Neural progenitor cell (in vitro differentiated cells): ENCODE results near the gene SH3BP2. TPM values are rescaled to one million over a fixed set of nuclear protein-coding genes. Genes with fewer than 3 reads are reported as not detected.
A peak's percentile ranks its signal among the peaks of the same experiment; 100 is the strongest.

ENCODE experiments used
- DNase-seq: peaks from one replicate; pipeline ENCODE4 v3.0.0-alpha.2; 2016; ENCODE audit warnings: low spot score
- H2AFZ ChIP-seq: fragments of 200-600 bp; sonication (generic); replicated peaks from 2 replicates; pipeline ENCODE4 v1.6.1; 2016; ENCODE audit warnings: antibody characterized with exemption
- H3F3A ChIP-seq: fragments of 200-600 bp; sonication (generic); 2 replicates; pipeline ENCODE4 v1.6.1; 2016; ENCODE audit warnings: antibody characterized with exemption, low read depth
- H3K27ac ChIP-seq: fragments of 200-600 bp; sonication (generic); 2 replicates; pipeline ENCODE4 v1.5.1; 2016; ENCODE audit warnings: mild to moderate bottlenecking
- H3K27me3 ChIP-seq: fragments of 200-600 bp; sonication (generic); 2 replicates; pipeline ENCODE4 v1.6.1; 2016; ENCODE audit warnings: mild to moderate bottlenecking, moderate library complexity
- H3K36me3 ChIP-seq: fragments of 200-600 bp; sonication (generic); 2 replicates; pipeline ENCODE4 v1.5.1; 2016
- H3K4me1 ChIP-seq: fragments of 200-600 bp; sonication (generic); 2 replicates; pipeline ENCODE4 v1.6.1; 2016; ENCODE audit warnings: mixed run types
- H3K4me2 ChIP-seq: fragments of 200-600 bp; sonication (generic); 2 replicates; pipeline ENCODE4 v1.6.1; 2016
- H3K4me3 ChIP-seq: fragments of 200-600 bp; sonication (generic); 2 replicates; pipeline ENCODE4 v1.5.1; 2016
- H3K79me2 ChIP-seq: fragments of 200-600 bp; sonication (generic); 2 replicates; pipeline ENCODE4 v1.6.1; 2016; ENCODE audit warnings: low read depth
- H3K9ac ChIP-seq: fragments of 200-600 bp; sonication (generic); 2 replicates; pipeline ENCODE4 v1.6.1; 2016
- H3K9me3 ChIP-seq: fragments of 200-600 bp; sonication (generic); 2 replicates; pipeline ENCODE4 v1.5.1; 2016; ENCODE audit warnings: low read depth
- H4K20me1 ChIP-seq: fragments of 200-600 bp; sonication (generic); 2 replicates; pipeline ENCODE4 v1.6.1; 2016; ENCODE audit warnings: low read depth
- H3K27ac Mint-ChIP-seq: 3 replicates; pipeline ENCODE4 v1.8.0; 2021; ENCODE audit warnings: mixed read lengths
- H3K27me3 Mint-ChIP-seq: 2 replicates; pipeline ENCODE4 v1.8.0; 2022; ENCODE audit warnings: low read depth, mild to moderate bottlenecking, inconsistent platforms, moderate library complexity, mixed read lengths; ENCODE audit not compliant: insufficient read depth
- H3K36me3 Mint-ChIP-seq: 3 replicates; pipeline ENCODE4 v1.8.0; 2021; ENCODE audit warnings: mixed read lengths
- H3K4me1 Mint-ChIP-seq: 3 replicates; pipeline ENCODE4 v1.8.0; 2021; ENCODE audit warnings: mixed read lengths
- H3K4me3 Mint-ChIP-seq: 3 replicates; pipeline ENCODE4 v1.8.0; 2021; ENCODE audit warnings: mild to moderate bottlenecking, moderate library complexity, mixed read lengths
- H3K9me3 Mint-ChIP-seq: 3 replicates; pipeline ENCODE4 v1.8.0; 2020; ENCODE audit warnings: mixed read lengths
- EZH2 ChIP-seq: fragments of 200-600 bp; sonication (generic); IDR thresholded peaks from 2 replicates; pipeline ENCODE4 v1.6.1; 2017; ENCODE audit warnings: antibody characterized with exemption, mild to moderate bottlenecking, moderate library complexity
- EZH2phosphoT487 ChIP-seq: fragments of 200-600 bp; sonication (generic); IDR thresholded peaks from 2 replicates; pipeline ENCODE4 v1.6.1; 2017; ENCODE audit warnings: antibody characterized with exemption
- total RNA-seq: library from RNA; depleted of rRNA; stranded (reverse); fragments of >200 nt; gene quantifications from 2 replicates; pipeline ENCODE4 v1.2.3, GENCODE V29; 2015; ENCODE audit warnings: low replicate concordance
- TF ChIP-seq, protein P1 (sequence below): fragments of 200-600 bp; sonication (generic); IDR thresholded peaks from 2 replicates; pipeline ENCODE4 v1.5.1; 2017; ENCODE audit warnings: antibody characterized with exemption, mild to moderate bottlenecking

SH3BP2 gene
- total RNA-seq, 1 donor from 2014 or later = 11.8 TPM

- Histone ChIP-seq H2AFZ (no peak overlapping the region), H3K4me3 (no peak overlapping the region), H3K9ac (no peak overlapping the region), H3K9me3 (no peaks in the 10 kb centered on the region), H3K4me2 (no peak overlapping the region), H3K79me2 (no peaks in the 10 kb centered on the region), H3K4me1 (no peaks in the 10 kb centered on the region), H3F3A (no peaks in the 10 kb centered on the region), H3K27me3 (no peaks in the 10 kb centered on the region), H4K20me1 (no peaks in the 10 kb centered on the region), H3K36me3 (no peaks in the 10 kb centered on the region), H3K27ac (no peak overlapping the region)
- peak overlapping the region; percentile 13 for H3K27ac Mint-ChIP-seq
- no peak for DNase-seq
- peaks cover 10% of the 10 kb centered on the region for H3K36me3 Mint-ChIP-seq
- TF ChIP-seq, protein P1, sequence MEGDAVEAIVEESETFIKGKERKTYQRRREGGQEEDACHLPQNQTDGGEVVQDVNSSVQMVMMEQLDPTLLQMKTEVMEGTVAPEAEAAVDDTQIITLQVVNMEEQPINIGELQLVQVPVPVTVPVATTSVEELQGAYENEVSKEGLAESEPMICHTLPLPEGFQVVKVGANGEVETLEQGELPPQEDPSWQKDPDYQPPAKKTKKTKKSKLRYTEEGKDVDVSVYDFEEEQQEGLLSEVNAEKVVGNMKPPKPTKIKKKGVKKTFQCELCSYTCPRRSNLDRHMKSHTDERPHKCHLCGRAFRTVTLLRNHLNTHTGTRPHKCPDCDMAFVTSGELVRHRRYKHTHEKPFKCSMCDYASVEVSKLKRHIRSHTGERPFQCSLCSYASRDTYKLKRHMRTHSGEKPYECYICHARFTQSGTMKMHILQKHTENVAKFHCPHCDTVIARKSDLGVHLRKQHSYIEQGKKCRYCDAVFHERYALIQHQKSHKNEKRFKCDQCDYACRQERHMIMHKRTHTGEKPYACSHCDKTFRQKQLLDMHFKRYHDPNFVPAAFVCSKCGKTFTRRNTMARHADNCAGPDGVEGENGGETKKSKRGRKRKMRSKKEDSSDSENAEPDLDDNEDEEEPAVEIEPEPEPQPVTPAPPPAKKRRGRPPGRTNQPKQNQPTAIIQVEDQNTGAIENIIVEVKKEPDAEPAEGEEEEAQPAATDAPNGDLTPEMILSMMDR = no peak
- TF ChIP-seq EZH2 = no peak
- no peak for TF ChIP-seq EZH2phosphoT487
- H3K4me1 Mint-ChIP-seq = no peaks in the 10 kb centered on the region
- no peaks in the 10 kb centered on the region for H3K9me3 Mint-ChIP-seq
- H3K27me3 Mint-ChIP-seq = no peaks in the 10 kb centered on the region
- no peak overlapping the region for H3K4me3 Mint-ChIP-seq
These were observed 35.9 kb downstream of the SH3BP2 start for GRCh38 chr4:2828758-2829181.

- H3K4me3 Mint-ChIP-seq = no peak overlapping the region
- H3K27ac ChIP-seq = no peak overlapping the region
- H3K27ac Mint-ChIP-seq = no peak overlapping the region
- H3F3A ChIP-seq = no peaks in the 10 kb centered on the region
- no peaks in the 10 kb centered on the region for H3K4me1 Mint-ChIP-seq
- H3K9me3 Mint-ChIP-seq = no peaks in the 10 kb centered on the region
- H3K9ac ChIP-seq = no peak overlapping the region
- H3K79me2 ChIP-seq = no peaks in the 10 kb centered on the region
- no peak overlapping the region for H2AFZ ChIP-seq
- no peaks in the 10 kb centered on the region for H3K9me3 ChIP-seq
- TF ChIP-seq, protein P1 = no peak
- no peak for TF ChIP-seq EZH2phosphoT487
- TF ChIP-seq EZH2 = no peak
- H3K27me3 Mint-ChIP-seq = no peaks in the 10 kb centered on the region
- no peaks in the 10 kb centered on the region for H3K4me1 ChIP-seq
- H3K27me3 ChIP-seq = no peaks in the 10 kb centered on the region
- no peak overlapping the region for H3K4me2 ChIP-seq
- no peak overlapping the region for H3K4me3 ChIP-seq
- DNase-seq = no peak
- H3K36me3 Mint-ChIP-seq = peaks cover 10% of the 10 kb centered on the region
- H4K20me1 ChIP-seq = no peaks in the 10 kb centered on the region
- H3K36me3 ChIP-seq = no peaks in the 10 kb centered on the region
These were observed 36.5 kb downstream of the SH3BP2 start for GRCh38 chr4:2829321-2829932.

DNA sequence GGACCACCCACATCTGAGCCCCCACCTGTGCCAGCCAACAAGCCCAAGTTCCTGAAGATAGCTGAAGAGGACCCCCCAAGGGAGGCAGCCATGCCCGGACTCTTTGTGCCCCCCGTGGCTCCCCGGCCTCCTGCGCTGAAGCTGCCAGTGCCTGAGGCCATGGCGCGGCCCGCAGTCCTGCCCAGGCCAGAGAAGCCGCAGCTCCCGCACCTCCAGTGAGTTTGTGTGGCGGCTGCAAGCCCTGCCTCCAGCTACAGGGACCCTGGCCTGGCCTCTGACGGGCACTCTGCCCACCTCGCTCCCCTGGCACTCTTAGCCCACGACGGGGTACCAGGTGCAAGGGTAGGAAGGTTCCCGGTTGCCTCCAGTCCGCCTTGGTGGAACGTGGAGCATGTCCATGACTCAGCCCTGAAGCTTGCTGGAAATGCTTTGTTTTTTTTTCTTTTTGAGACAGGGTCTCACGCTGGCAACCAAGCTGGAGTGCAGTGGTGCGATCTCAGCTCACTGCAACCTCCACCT lies 37.1 kb downstream of the SH3BP2 start:
- peaks cover 10% of the 10 kb centered on the region for H3K36me3 Mint-ChIP-seq
- H3K27ac Mint-ChIP-seq = no peak overlapping the region
- Histone ChIP-seq H3K27ac (no peak overlapping the region), H4K20me1 (no peaks in the 10 kb centered on the region), H3K9ac (no peak overlapping the region), H3K4me3 (no peak overlapping the region), H3K79me2 (no peaks in the 10 kb centered on the region), H3K4me2 (no peak overlapping the region), H3F3A (no peaks in the 10 kb centered on the region), H3K27me3 (no peaks in the 10 kb centered on the region), H3K4me1 (no peaks in the 10 kb centered on the region), H3K36me3 (no peaks in the 10 kb centered on the region), H3K9me3 (no peaks in the 10 kb centered on the region), H2AFZ (no peak overlapping the region)
- no peaks in the 10 kb centered on the region for H3K27me3 Mint-ChIP-seq
- H3K9me3 Mint-ChIP-seq = no peaks in the 10 kb centered on the region
- H3K4me3 Mint-ChIP-seq = no peak overlapping the region
- no peaks in the 10 kb centered on the region for H3K4me1 Mint-ChIP-seq
- no peak for DNase-seq
- TF ChIP-seq, protein P1 = no peak
- no peak for TF ChIP-seq EZH2
- TF ChIP-seq EZH2phosphoT487 = no peak
